DOHH2 (cell line): ENCODE data around the gene KDELR3.
A peak's percentile ranks its signal among the peaks of the same experiment; 100 is the strongest.

Experiments
- H3F3A ChIP-seq: fragments of 200-600 bp; sonication (generic), shearing (Covaris generic); 2 replicates; pipeline ENCODE4 v1.6.0; 2016; ENCODE audit warnings: antibody characterized with exemption, mild to moderate bottlenecking; ENCODE audit not compliant: control insufficient read depth, insufficient read depth
- H3K27ac ChIP-seq: fragments of 200-600 bp; sonication (generic); 2 replicates; pipeline ENCODE4 v1.5.1; 2014; ENCODE audit warnings: low read depth, mild to moderate bottlenecking, low read length, moderate library complexity
- H3K27me3 ChIP-seq: fragments of 200-600 bp; sonication (generic); 2 replicates; pipeline ENCODE4 v1.6.1; 2014; ENCODE audit warnings: mild to moderate bottlenecking, low read length, mixed read lengths; ENCODE audit not compliant: control insufficient read depth
- H3K36me3 ChIP-seq: fragments of 200-600 bp; sonication (generic); 2 replicates; pipeline ENCODE4 v1.6.1; 2014; ENCODE audit warnings: mild to moderate bottlenecking, low read length, moderate library complexity, mixed read lengths; ENCODE audit not compliant: control insufficient read depth
- H3K4me1 ChIP-seq: fragments of 200-600 bp; sonication (generic); 2 replicates; pipeline ENCODE4 v1.6.1; 2014; ENCODE audit warnings: mild to moderate bottlenecking, low read length, mixed read lengths; ENCODE audit not compliant: control insufficient read depth
- H3K4me2 ChIP-seq: fragments of 200-600 bp; sonication (generic); 2 replicates; pipeline ENCODE4 v1.6.0; 2014; ENCODE audit warnings: mild to moderate bottlenecking, low read length, moderate library complexity
- H3K4me3 ChIP-seq: fragments of 200-600 bp; sonication (generic); 2 replicates; pipeline ENCODE4 v1.5.1; 2014; ENCODE audit warnings: mild to moderate bottlenecking, low read length, mixed read lengths
- H3K79me2 ChIP-seq: fragments of 200-600 bp; sonication (generic); 2 replicates; pipeline ENCODE4 v1.6.1; 2014; ENCODE audit warnings: mild to moderate bottlenecking, low read length, mixed read lengths; ENCODE audit not compliant: control insufficient read depth
- H3K9me2 ChIP-seq: fragments of 200-600 bp; sonication (generic); replicated peaks from 2 replicates; pipeline ENCODE4 v1.6.1; 2014; ENCODE audit warnings: mild to moderate bottlenecking, low read length, mixed read lengths; ENCODE audit not compliant: control insufficient read depth
- H3K9me3 ChIP-seq: fragments of 200-600 bp; sonication (generic); 2 replicates; pipeline ENCODE4 v1.6.1; 2014; ENCODE audit warnings: antibody characterized with exemption, low read length, mixed read lengths; ENCODE audit not compliant: control insufficient read depth, insufficient read depth
- H4K20me1 ChIP-seq: fragments of 200-600 bp; sonication (generic); 2 replicates; pipeline ENCODE4 v1.6.0; 2014; ENCODE audit warnings: low read depth, mild to moderate bottlenecking, antibody characterized with exemption, low read length, moderate library complexity; ENCODE audit not compliant: control insufficient read depth, insufficient read depth
- EZH2phosphoT487 ChIP-seq: fragments of 200-600 bp; sonication (generic); IDR thresholded peaks from 2 replicates; pipeline ENCODE4 v1.6.1; 2017; ENCODE audit warnings: borderline replicate concordance, mild to moderate bottlenecking, antibody characterized with exemption, low read length, moderate library complexity, mixed read lengths
- TF ChIP-seq, protein P1 (sequence below): fragments of 200-600 bp; sonication (generic); IDR thresholded peaks from one replicate; pipeline ENCODE4 v1.5.1; 2014; ENCODE audit warnings: antibody characterized with exemption, mild to moderate bottlenecking, low read depth, low read length; ENCODE audit not compliant: poor library complexity, severe bottlenecking

KDELR3 gene

DNA sequence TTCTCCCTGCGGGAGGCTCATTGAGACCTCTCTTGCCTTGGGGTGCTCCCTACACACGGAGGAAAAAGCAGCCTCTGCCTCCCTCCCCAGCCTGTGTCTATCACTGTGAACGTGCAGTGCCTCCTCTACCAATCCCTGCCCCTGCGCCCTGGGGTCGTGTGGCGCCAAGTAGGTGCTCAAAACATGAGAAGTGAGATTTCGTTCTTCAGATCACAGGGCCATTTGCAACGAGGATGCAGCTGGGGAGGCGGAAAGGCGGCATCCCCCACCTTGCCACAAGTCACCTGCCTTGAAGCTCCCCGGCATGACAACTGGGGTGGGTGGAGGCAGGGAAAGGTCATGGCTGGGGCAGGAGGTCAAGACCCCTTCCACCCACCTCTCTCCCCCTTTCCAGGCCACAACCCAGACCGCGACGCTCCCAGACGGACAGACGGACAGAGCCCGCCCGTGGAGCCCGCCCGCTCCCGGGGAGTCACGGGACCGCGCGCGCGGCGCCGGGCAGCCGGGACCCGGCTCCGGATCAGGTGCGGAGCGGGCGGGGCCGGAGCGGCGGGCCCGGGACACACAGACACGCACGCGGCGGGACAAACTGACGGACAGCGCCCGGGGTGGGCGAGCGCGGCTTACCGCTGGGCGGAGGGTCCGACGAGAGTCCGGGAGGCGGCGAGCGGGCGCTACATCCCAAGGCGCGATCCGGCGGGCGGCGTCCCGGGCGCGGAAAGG is 13.4 kb upstream of the KDELR3 start:
- TF ChIP-seq, protein P1, sequence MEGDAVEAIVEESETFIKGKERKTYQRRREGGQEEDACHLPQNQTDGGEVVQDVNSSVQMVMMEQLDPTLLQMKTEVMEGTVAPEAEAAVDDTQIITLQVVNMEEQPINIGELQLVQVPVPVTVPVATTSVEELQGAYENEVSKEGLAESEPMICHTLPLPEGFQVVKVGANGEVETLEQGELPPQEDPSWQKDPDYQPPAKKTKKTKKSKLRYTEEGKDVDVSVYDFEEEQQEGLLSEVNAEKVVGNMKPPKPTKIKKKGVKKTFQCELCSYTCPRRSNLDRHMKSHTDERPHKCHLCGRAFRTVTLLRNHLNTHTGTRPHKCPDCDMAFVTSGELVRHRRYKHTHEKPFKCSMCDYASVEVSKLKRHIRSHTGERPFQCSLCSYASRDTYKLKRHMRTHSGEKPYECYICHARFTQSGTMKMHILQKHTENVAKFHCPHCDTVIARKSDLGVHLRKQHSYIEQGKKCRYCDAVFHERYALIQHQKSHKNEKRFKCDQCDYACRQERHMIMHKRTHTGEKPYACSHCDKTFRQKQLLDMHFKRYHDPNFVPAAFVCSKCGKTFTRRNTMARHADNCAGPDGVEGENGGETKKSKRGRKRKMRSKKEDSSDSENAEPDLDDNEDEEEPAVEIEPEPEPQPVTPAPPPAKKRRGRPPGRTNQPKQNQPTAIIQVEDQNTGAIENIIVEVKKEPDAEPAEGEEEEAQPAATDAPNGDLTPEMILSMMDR = no peak
- TF ChIP-seq EZH2phosphoT487 = no peak
- Histone ChIP-seq H3K79me2 (no peaks in the 10 kb centered on the region), H3K27ac (no peak overlapping the region), H3K9me2 (no peaks in the 10 kb centered on the region), H3K9me3 (no peaks in the 10 kb centered on the region), H3K4me2 (no peak overlapping the region), H3F3A (no peaks in the 10 kb centered on the region), H3K4me3 (no peak overlapping the region), H4K20me1 (no peaks in the 10 kb centered on the region), H3K4me1 (peaks cover 5% of the 10 kb centered on the region), H3K27me3 (peaks cover 57% of the 10 kb centered on the region), H3K36me3 (no peaks in the 10 kb centered on the region)

GRCh38 chr22:38455076-38455529 is 12.8 kb upstream of the KDELR3 start, which contains the start of gene KCNJ4:
Gene KCNJ4 (minus strand): TSS chr22:38455199. CDS start chr22:38428132, 27,067 bp downstream.
- Histone ChIP-seq H4K20me1 (no peaks in the 10 kb centered on the region), H3K36me3 (no peaks in the 10 kb centered on the region), H3K4me3 (peak within 1 kb of the TSS; percentile 40), H3K9me2 (no peaks in the 10 kb centered on the region), H3K27ac (no peak within 1 kb of the TSS), H3F3A (no peaks in the 10 kb centered on the region), H3K4me2 (peak within 1 kb of the TSS; percentile 55), H3K9me3 (no peaks in the 10 kb centered on the region), H3K4me1 (peaks cover 5% of the 10 kb centered on the region), H3K79me2 (no peaks in the 10 kb centered on the region), H3K27me3 (peaks cover 61% of the 10 kb centered on the region)
- no peak for TF ChIP-seq EZH2phosphoT487
- TF ChIP-seq, protein P1 = no peak

GRCh38 chr22:38455530-38456271 is 12.2 kb upstream of the KDELR3 start:
- no peaks in the 10 kb centered on the region for H3K9me3 ChIP-seq
- TF ChIP-seq, protein P1 = no peak
- TF ChIP-seq EZH2phosphoT487 = peak; percentile 81; the same call in 1 of the 2 replicates
- no peaks in the 10 kb centered on the region for H3K9me2 ChIP-seq
- H3F3A ChIP-seq = no peaks in the 10 kb centered on the region
- H3K36me3 ChIP-seq = no peaks in the 10 kb centered on the region
- no peaks in the 10 kb centered on the region for H4K20me1 ChIP-seq
- H3K4me1 ChIP-seq = peaks cover 5% of the 10 kb centered on the region
- peak overlapping the region; percentile 55 for H3K4me2 ChIP-seq
- H3K4me3 ChIP-seq = peak overlapping the region; percentile 40
- no peaks in the 10 kb centered on the region for H3K79me2 ChIP-seq
- peaks cover 67% of the 10 kb centered on the region for H3K27me3 ChIP-seq
- H3K27ac ChIP-seq = no peak overlapping the region
